Activated T-helper 1 cell treated with anti-CD3 and anti-CD28 coated beads, Interleukin-12 subunit alpha, Interleukin-12 subunit beta, Interleukin-2, Interleukin-4 antibody, amounts not matched to agents 30 ng/mL and 10 ng/mL and 1 ng/mL, durations not matched to agents 14 hours and 24 hours and 36 hours (primary cell): Measurements from ENCODE around the gene LIPH. TPM values are rescaled to one million over a fixed set of nuclear protein-coding genes. Genes with fewer than 3 reads are reported as not detected.
"Not testable (repeated sequence)": the region's sequence is repeated elsewhere in the genome, so short reads cannot be mapped to it uniquely, and the experiment has no call there.

Experiments
- DNase-seq: peaks from one replicate; pipeline ENCODE4 v3.0.0; 2021; ENCODE audit warnings: low spot score
- H3K27ac Mint-ChIP-seq: one replicate; pipeline ENCODE4 v1.8.0; 2021; ENCODE audit warnings: mild to moderate bottlenecking, mixed read lengths
- H3K27me3 Mint-ChIP-seq: one replicate; pipeline ENCODE4 v1.8.0; 2022; ENCODE audit warnings: mild to moderate bottlenecking, moderate library complexity, mixed read lengths; ENCODE audit not compliant: insufficient read depth
- H3K36me3 Mint-ChIP-seq: one replicate; pipeline ENCODE4 v1.8.0; 2021; ENCODE audit warnings: low read depth, mixed read lengths
- H3K4me1 Mint-ChIP-seq: one replicate; pipeline ENCODE4 v1.8.0; 2021; ENCODE audit warnings: low read depth, mixed read lengths
- H3K4me3 Mint-ChIP-seq: one replicate; pipeline ENCODE4 v1.8.0; 2021; ENCODE audit warnings: mild to moderate bottlenecking, moderate library complexity, mixed read lengths
- H3K9me3 Mint-ChIP-seq: one replicate; pipeline ENCODE4 v1.8.0; 2021; ENCODE audit warnings: mixed read lengths
- intact Hi-C: fragments of 100-400 bp; cut with micrococcal nuclease; formaldehyde crosslinking; loops from one replicate; pipeline ENCODE4 v1.15.1; 2024
- total RNA-seq: library from RNA; stranded (reverse); gene quantifications from 2 replicates; pipeline ENCODE4 v1.2.3, GENCODE V29; 2022

The LIPH gene
- total RNA-seq, 1 donor from 2014 or later: not detected

GRCh38 chr3:185466123-185466522 is 86.3 kb downstream of the LIPH start:
- H3K4me1 Mint-ChIP-seq, H3K4me3 Mint-ChIP-seq, H3K9me3 Mint-ChIP-seq, H3K27ac Mint-ChIP-seq, DNase-seq, H3K27me3 Mint-ChIP-seq, H3K36me3 Mint-ChIP-seq, intact Hi-C loops: not testable (repeated sequence)

GRCh38 chr3:185465471-185465870 is 86.9 kb downstream of the LIPH start:
- no peak overlapping the region for H3K27ac Mint-ChIP-seq
- no peak overlapping the region for H3K4me3 Mint-ChIP-seq
- H3K27me3 Mint-ChIP-seq: no peaks in the 10 kb centered on the region
- no peaks in the 10 kb centered on the region for H3K4me1 Mint-ChIP-seq
- no peaks in the 10 kb centered on the region for H3K9me3 Mint-ChIP-seq
- no peaks in the 10 kb centered on the region for H3K36me3 Mint-ChIP-seq
- no peak for DNase-seq
- intact Hi-C loops: no loop called here

GRCh38 chr3:185460719-185461350 is 91.6 kb downstream of the LIPH start:
- H3K27ac Mint-ChIP-seq: no peak overlapping the region

GRCh38 chr3:185460309-185460708 is 92.1 kb downstream of the LIPH start:
- Mint-ChIP-seq H3K36me3 (no peaks in the 10 kb centered on the region), H3K27ac (no peak overlapping the region), H3K9me3 (no peaks in the 10 kb centered on the region), H3K27me3 (no peaks in the 10 kb centered on the region), H3K4me3 (no peak overlapping the region), H3K4me1 (no peaks in the 10 kb centered on the region)
- intact Hi-C loops: no loop called here
- no peak for DNase-seq

More at GRCh38 chr3:185460719-185461350, 91.6 kb downstream of the LIPH start:
- Mint-ChIP-seq H3K4me3 (no peak overlapping the region), H3K36me3 (no peaks in the 10 kb centered on the region), H3K27me3 (no peaks in the 10 kb centered on the region), H3K4me1 (no peaks in the 10 kb centered on the region), H3K9me3 (no peaks in the 10 kb centered on the region)
- no peak for DNase-seq
- intact Hi-C loops: no loop called here

- intact Hi-C loops: no loop called here
- no peak overlapping the region for H3K27ac Mint-ChIP-seq
- DNase-seq: no peak
- no peaks in the 10 kb centered on the region for H3K36me3 Mint-ChIP-seq
- no peak overlapping the region for H3K4me3 Mint-ChIP-seq
- H3K4me1 Mint-ChIP-seq: no peaks in the 10 kb centered on the region
- H3K9me3 Mint-ChIP-seq: no peaks in the 10 kb centered on the region
- H3K27me3 Mint-ChIP-seq: no peaks in the 10 kb centered on the region
Measured at GRCh38 chr3:185457376-185457775, 95.0 kb downstream of the LIPH start.

Other genes with a start within 250 kb of the LIPH start
- gene MAP3K13, start 189.5 kb downstream of the LIPH start, total RNA-seq: 12.2 and 12.5 TPM in 2 replicates
- gene TMEM41A, start 53.6 kb downstream of the LIPH start, total RNA-seq: 24.6 and 26.6 TPM in 2 replicates
- gene SENP2, start 33.7 kb upstream of the LIPH start, total RNA-seq: 33.5 and 34.6 TPM in 2 replicates